Sigmoid colon (tissue), 4 donors: ENCODE data around the gene RGL4.

Source experiments
- CTCF ChIP-seq, 4 experiments: fragments of 450-650 bp in 3 of 4; fragments of 200-600 bp in 1 of 4; IDR thresholded peaks; one replicate each; pipeline ENCODE4 v1.5.1; 2016 to 2019; ENCODE audit warnings: antibody characterized with exemption in 4 of 4, mild to moderate bottlenecking in 3 of 4, moderate library complexity in 2 of 4
- POLR2A ChIP-seq, 2 donors: fragments of 450-650 bp; IDR thresholded peaks; one replicate each; pipeline ENCODE4 v1.6.1; 2016; ENCODE audit warnings: antibody characterized with exemption in 2 of 2, mild to moderate bottlenecking in 2 of 2, moderate library complexity in 2 of 2
- POLR2AphosphoS5 ChIP-seq, 4 donors: sonication (generic); formaldehyde crosslinking; IDR thresholded peaks; one replicate each; pipeline ENCODE4 v1.6.1; 2017; ENCODE audit warnings: antibody characterized with exemption in 4 of 4

DNA sequence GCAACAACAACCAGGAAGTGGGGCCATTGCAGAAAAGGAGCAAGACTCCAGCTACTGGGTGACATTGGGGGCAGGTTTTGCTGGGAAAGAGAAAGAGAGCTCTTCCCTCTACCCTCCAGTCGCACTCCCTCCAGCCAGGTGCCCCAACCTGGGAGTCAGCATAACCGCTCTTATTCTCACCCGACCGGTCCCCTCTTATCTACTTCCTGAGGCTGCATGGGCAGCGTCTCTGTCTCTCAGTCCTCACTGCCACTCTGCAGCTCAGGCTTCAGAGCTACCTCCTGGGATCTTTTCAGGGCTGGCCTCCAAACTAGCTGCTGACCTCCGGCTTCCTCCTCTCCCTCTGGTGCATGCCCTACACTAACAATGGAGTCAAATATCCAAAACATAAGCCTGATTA, 55.0 kb downstream of the RGL4 start:
- no peak for TF ChIP-seq CTCF (IDR thresholded peaks at IDR 0.05)
- no peak for TF ChIP-seq POLR2A (IDR thresholded peaks at IDR 0.05)
- TF ChIP-seq POLR2AphosphoS5 (IDR thresholded peaks at IDR 0.05): no peak
